K562 (cell line): ENCODE measurements around the gene APOL4.

ENCODE experiments used
- EZH2 ChIP-seq: IDR thresholded peaks from 2 replicates; pipeline ENCODE4 v1.6.1; 2012; ENCODE audit warnings: low read depth, mild to moderate bottlenecking, inconsistent platforms, low read length, borderline replicate concordance
- MAX ChIP-seq: sonication (generic); formaldehyde crosslinking; IDR thresholded peaks from 2 replicates; pipeline ENCODE4 v1.9.0; 2022; ENCODE audit warnings: mild to moderate bottlenecking, missing genetic modification reagents
- RBBP5 ChIP-seq: fragments of 200-600 bp; sonication (generic); IDR thresholded peaks from 2 replicates; pipeline ENCODE4 v1.6.1; 2012; ENCODE audit warnings: borderline replicate concordance, mild to moderate bottlenecking, low read length, control low read depth, inconsistent platforms; ENCODE audit not compliant: insufficient read depth, poor library complexity, severe bottlenecking
- SIN3A ChIP-seq, 2 experiments: fragments of 150-350 bp in 1 of 2; IDR thresholded peaks; 2 replicates each; pipeline ENCODE4 v1.6.1; 2011 to 2016; ENCODE audit warnings: borderline replicate concordance in 2 of 2, low read depth in 2 of 2, low read length in 2 of 2, mild to moderate bottlenecking in 2 of 2, moderate library complexity in 2 of 2; ENCODE audit not compliant: control insufficient read depth in 1 of 2

DNA sequence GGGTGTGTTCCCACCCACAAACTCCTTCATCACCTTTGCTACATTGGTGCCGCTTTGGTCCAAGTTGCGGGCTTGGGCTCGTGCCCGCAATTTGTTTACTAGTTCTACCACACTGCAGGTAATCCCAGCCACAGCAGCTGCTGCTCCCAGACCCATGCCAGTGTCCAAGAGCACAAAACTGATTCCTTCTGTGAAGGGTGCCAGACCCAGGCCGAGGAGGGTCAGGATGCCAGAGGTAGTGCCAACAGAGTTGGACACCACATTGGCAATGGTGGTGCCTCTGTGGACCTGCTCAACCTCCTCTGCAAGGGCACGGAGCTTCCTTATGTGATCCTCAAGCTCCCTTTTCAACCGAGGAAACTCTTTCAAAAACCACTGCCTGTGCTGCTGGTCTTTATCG, 26.2 kb upstream of the APOL4 start:
- TF ChIP-seq RBBP5 (no peak), MAX (CRISPR knock-in tag) (no peak), SIN3A (IDR thresholded peaks at IDR 0.05; ENCODE audit: borderline replicate concordance in 2 of 2, control insufficient read depth in 1 of 2, low read depth in 2 of 2, low read length in 2 of 2) (no peak), EZH2 (no peak)
